GM12878 (cell line): Measurements from ENCODE around the gene CFAP97D2. TPM values are rescaled to one million over a fixed set of nuclear protein-coding genes. Genes with fewer than 3 reads are reported as not detected.

ENCODE experiments used
- ATAC-seq: fragments of 200-7000 bp; cut with Tn5 transposase; 3 replicates; pipeline ENCODE4 v1.9.1; 2020; ENCODE audit warnings: mild to moderate bottlenecking, moderate library complexity
- BruUV-seq: library from RNA; stranded (reverse); fragments of 400-500 nt; replicated peaks from 2 replicates; lab custom pipeline; 2021; lab: Mats Ljungman, UMichigan
- CTCF ChIA-PET: fragments of 300-600 bp; sonication (Branson Sonifier 250); formaldehyde crosslinking; extraction: SDS; loops from one replicate; lab custom pipeline; 2021; ENCODE audit warnings: inconsistent platforms; lab: Yijun Ruan, JAX
- POLR2A ChIA-PET: fragments of 350-600 bp; formaldehyde crosslinking; extraction: SDS; loops from one replicate; lab custom pipeline; 2021; ENCODE audit warnings: inconsistent platforms; lab: Charles Lee
- RAD21 ChIA-PET: fragments of 300-600 bp; sonication (Branson Sonifier 250); formaldehyde crosslinking; loops from one replicate; lab custom pipeline; 2023; ENCODE audit warnings: antibody characterized with exemption; ENCODE audit not compliant: unreplicated experiment; lab: Charles Lee
- SMC1A ChIA-PET: fragments of 300-600 bp; sonication (Branson Sonifier 250); formaldehyde crosslinking; loops from one replicate; lab custom pipeline; 2023; ENCODE audit not compliant: unreplicated experiment, uncharacterized antibody; lab: Charles Lee
- DNase-seq: peaks from one replicate; pipeline ENCODE4 v3.0.0-alpha.2; 2011; ENCODE audit warnings: low read depth, low spot score
- FAIRE-seq: peaks from 3 replicates; lab custom pipeline; 2011; peaks lifted over from hg19 to GRCh38; lab: Jason Lieb, UNC
- H2AFZ ChIP-seq: 2 replicates; pipeline ENCODE4 v1.6.0; 2011; ENCODE audit warnings: low read depth, low read length, control low read depth; ENCODE audit not compliant: control insufficient read depth
- H3K27ac ChIP-seq: 2 replicates; pipeline ENCODE4 v1.5.1; 2011; ENCODE audit warnings: control low read depth; ENCODE audit not compliant: control insufficient read depth, insufficient read depth
- H3K27me3 ChIP-seq, 2 experiments: replicated peaks in 1 of 2; 2 replicates each; pipeline versions ENCODE4 v1.6.0 to v1.6.1; 2011; ENCODE audit warnings: low read length in 1 of 2; ENCODE audit not compliant: control insufficient read depth in 2 of 2, insufficient read depth in 2 of 2
- H3K36me3 ChIP-seq, 2 experiments: 2 replicates each; pipeline ENCODE4 v1.5.1; 2011; ENCODE audit warnings: low read length in 1 of 2; ENCODE audit not compliant: control insufficient read depth in 2 of 2, insufficient read depth in 2 of 2
- H3K4me1 ChIP-seq: 2 replicates; pipeline ENCODE4 v1.6.1; 2011; ENCODE audit warnings: mild to moderate bottlenecking, low read length, moderate library complexity, mixed read lengths; ENCODE audit not compliant: control insufficient read depth, insufficient read depth
- H3K4me2 ChIP-seq: 2 replicates; pipeline ENCODE4 v1.6.0; 2011; ENCODE audit warnings: control low read depth; ENCODE audit not compliant: control insufficient read depth, insufficient read depth
- H3K4me3 ChIP-seq: fragments of 200-600 bp; sonication (generic); 2 replicates; pipeline ENCODE4 v1.5.1; 2016
- H3K79me2 ChIP-seq: 2 replicates; pipeline ENCODE4 v1.6.0; 2011; ENCODE audit warnings: low read length; ENCODE audit not compliant: control insufficient read depth, insufficient read depth
- H3K9ac ChIP-seq: 2 replicates; pipeline ENCODE4 v1.8.0; 2011; ENCODE audit warnings: low read length, control low read depth, mixed read lengths; ENCODE audit not compliant: control insufficient read depth, insufficient read depth
- H3K9me3 ChIP-seq: replicated peaks from 3 replicates; pipeline ENCODE4 v1.5.1; 2011; ENCODE audit warnings: mild to moderate bottlenecking, low read length; ENCODE audit not compliant: control insufficient read depth, insufficient read depth
- H4K20me1 ChIP-seq: 2 replicates; pipeline ENCODE4 v1.6.0; 2011; ENCODE audit not compliant: control insufficient read depth, insufficient read depth
- EED ChIP-seq: sonication (generic); IDR thresholded peaks from 2 replicates; pipeline ENCODE4 v1.6.1; 2016; ENCODE audit warnings: antibody characterized with exemption, low read depth
- ETV6 ChIP-seq, 2 experiments: fragments of 450-650 bp in 1 of 2; IDR thresholded peaks in 1 of 2; conservative IDR thresholded peaks in 1 of 2; 2 replicates each; pipeline ENCODE4 v1.6.1; 2014; ENCODE audit warnings: antibody characterized with exemption in 1 of 2, borderline replicate concordance in 1 of 2, low read depth in 1 of 2, mild to moderate bottlenecking in 1 of 2, moderate library complexity in 1 of 2
- HDGF ChIP-seq: fragments of 450-650 bp; IDR thresholded peaks from 2 replicates; pipeline ENCODE4 v1.6.1; 2016; ENCODE audit warnings: antibody characterized with exemption
- IKZF1 ChIP-seq: fragments of 450-650 bp; conservative IDR thresholded peaks from 2 replicates; pipeline ENCODE4 v1.6.1; 2017; ENCODE audit warnings: antibody characterized with exemption, mild to moderate bottlenecking
- KLF5 ChIP-seq: fragments of 450-650 bp; IDR thresholded peaks from 2 replicates; pipeline ENCODE4 v1.6.1; 2014; ENCODE audit warnings: mild to moderate bottlenecking; ENCODE audit not compliant: partially characterized antibody
- NKRF ChIP-seq: fragments of 450-650 bp; conservative IDR thresholded peaks from 2 replicates; pipeline ENCODE4 v1.6.1; 2017; ENCODE audit warnings: mild to moderate bottlenecking, moderate library complexity
- POLR2A ChIP-seq: IDR thresholded peaks from 2 replicates; pipeline ENCODE4 v1.6.1; 2011; ENCODE audit warnings: low read depth, mild to moderate bottlenecking, low read length
- RELB ChIP-seq: fragments of 450-650 bp; IDR thresholded peaks from 2 replicates; pipeline ENCODE4 v1.6.1; 2017; ENCODE audit warnings: low read depth, mild to moderate bottlenecking, moderate library complexity
- RUNX3 ChIP-seq: IDR thresholded peaks from 2 replicates; pipeline ENCODE4 v1.6.1; 2012; ENCODE audit warnings: low read length, inconsistent platforms
- SPI1 ChIP-seq: IDR thresholded peaks from 2 replicates; pipeline ENCODE4 v1.6.1; 2011; ENCODE audit warnings: low read depth, mild to moderate bottlenecking, low read length, moderate library complexity, borderline replicate concordance; ENCODE audit not compliant: insufficient read depth
- WGBS: methylation state at CpG from one replicate; pipeline ENCODE4 v1.1.6; 2016; ENCODE audit warnings: low lambda C conversion rate; ENCODE audit not compliant: insufficient replicate concordance, insufficient coverage; ENCODE audit errors: missing lambda C conversion rate; 5-methylcytosine and 5-hydroxymethylcytosine counted together
- in situ Hi-C: fragments of 300-500 bp; cut with MboI; formaldehyde crosslinking; loops from 9 replicates; pipeline ENCODE4 v1.14.3; 2018; ENCODE audit warnings: mixed read lengths
- intact Hi-C: fragments of 100-400 bp; cut with micrococcal nuclease; formaldehyde crosslinking; loops from one replicate; pipeline ENCODE4 v1.14.2; 2022; ENCODE audit not compliant: unreplicated experiment
- polyA plus RNA-seq, 11 experiments: library from polyadenylated mRNA; depleted of rRNA in 4 of 11; unstranded in 6 of 11; stranded (reverse) in 5 of 11; fragments of >200 nt; fragmentation: Nextera tagmentation in 4 of 11; fragmentation: Illumina TruSeq in 1 of 11; extraction: Ambion mirVana in 4 of 11; extraction: Trizol in 1 of 11; gene quantifications; 1 replicate in 1 of 11; 2 replicates in 10 of 11; pipeline versions ENCODE4 v1.2.1 to v1.2.3, GENCODE V29; 2011 to 2016; ENCODE audit warnings: inconsistent platforms in 2 of 11, missing spikeins in 2 of 11, low read depth in 1 of 11
- total RNA-seq, 4 experiments: library from RNA; depleted of rRNA in 3 of 4; stranded (reverse); fragments of >200 nt in 3 of 4; fragmentation: Illumina TruSeq in 1 of 4; extraction: Trizol in 1 of 4; gene quantifications; 2 replicates each; pipeline versions ENCODE4 v1.2.1 to v1.2.3, GENCODE V29; 2013 to 2021

Gene CFAP97D2
- total and polyA plus RNA-seq, 10 of the 15 experiments (the other 5 are each of a cell fraction or from before 2014, with no cell fraction given) = not detected

GRCh38 chr13:114130837-114131582, 48.0 kb upstream of the CFAP97D2 start:
- peaks cover 57% of the 10 kb centered on the region for H3K79me2 ChIP-seq
- peak; percentile 35 for ATAC-seq
- H4K20me1 ChIP-seq = no peaks in the 10 kb centered on the region
- peak overlapping the region; percentile 95 for H3K4me2 ChIP-seq
- intact Hi-C loops (no loop called here), in situ Hi-C loops (no loop called here)
- ChIA-PET SMC1A (interaction anchor here (0.7 kb wide), 1 partner anchor 16 kb away, joined by 3 read pairs; no protein-coding TSS in a partner anchor), RAD21 (interaction anchor here (1.1 to 1.3 kb wide), 3 partner anchors 17 to 66 kb away, joined by 3 to 4 read pairs (median 4); no protein-coding TSS in a partner anchor), POLR2A (no interaction called here), CTCF (interaction anchor here (0.5 to 0.9 kb wide), 2 partner anchors 65 to 85 kb away, joined by 3 read pairs; no protein-coding TSS in a partner anchor)
- H3K9me3 ChIP-seq = no peaks in the 10 kb centered on the region
- H3K4me3 ChIP-seq = peak overlapping the region; percentile 89
- peak; percentile 88 for FAIRE-seq
- H3K36me3 ChIP-seq = no peaks in the 10 kb centered on the region; a peak in 1 of 4 replicates
- WGBS = 2% methylated on average over 30 of the region's 30 CpGs
- peak overlapping the region; percentile 25 for H2AFZ ChIP-seq
- peak overlapping the region; percentile 73 for H3K9ac ChIP-seq
- TF ChIP-seq ETV6 (conservative IDR thresholded peaks at IDR 0.05 in 1 of 2, IDR thresholded peaks at IDR 0.05 in 1 of 2; ENCODE audit: borderline replicate concordance in 1 of 2, low read depth in 1 of 2) (peak in 1 of 2 experiments; percentile 9; a peak in 1 of 4 replicates), KLF5 (no peak), NKRF (peak; percentile 10; the same call in 1 of the 2 replicates), SPI1 (peak; percentile 86), HDGF (no peak), POLR2A (0 out of 2 replicates have a peak, but pooled peaks have one; percentile 45), EED (peak; percentile 14; the same call in 1 of the 2 replicates), RELB (0 out of 2 replicates have a peak, but pooled peaks have one; percentile 33), IKZF1 (peak; percentile 35; the same call in 1 of the 2 replicates), RUNX3 (peak; percentile 9)
- H3K27ac ChIP-seq = peak overlapping the region; percentile 84
- H3K4me1 ChIP-seq = peaks cover 36% of the 10 kb centered on the region
- DNase-seq = no peak
- H3K27me3 ChIP-seq = no peaks in the 10 kb centered on the region
- TSS peak; percentile 41 for BruUV-seq
